Stimulated activated effector memory CD8-positive, alpha-beta T cell treated with anti-CD3 and anti-CD28 coated beads, Interleukin-12 subunit alpha, Interleukin-12 subunit beta, amount 100 ng/mL, for 72 hours (primary cell): Measurements from ENCODE around the gene CHRNB1.

Source experiments
- ATAC-seq: fragments of 150-1000 bp; cut with Tn5 transposase; 2 replicates; pipeline ENCODE4 v1.10.0; 2021
- DNase-seq, 2 donors: peaks; one replicate each; pipeline ENCODE4 v3.0.0; 2021 to 2022; ENCODE audit warnings: low spot score in 2 of 2
- H3K27ac Mint-ChIP-seq: one replicate; pipeline ENCODE4 v1.8.0; 2022; ENCODE audit warnings: mild to moderate bottlenecking, mixed read lengths
- H3K36me3 Mint-ChIP-seq: one replicate; pipeline ENCODE4 v1.8.0; 2022; ENCODE audit warnings: mild to moderate bottlenecking, mixed read lengths
- H3K4me1 Mint-ChIP-seq: one replicate; pipeline ENCODE4 v1.8.0; 2022; ENCODE audit warnings: mixed read lengths
- H3K4me3 Mint-ChIP-seq: one replicate; pipeline ENCODE4 v1.8.0; 2022; ENCODE audit warnings: mild to moderate bottlenecking, mixed read lengths
- H3K9me3 Mint-ChIP-seq: one replicate; pipeline ENCODE4 v1.8.0; 2022; ENCODE audit warnings: mixed read lengths

Gene CHRNB1

GRCh38 chr17:7425756-7426155 lies 19.1 kb upstream of the CHRNB1 start:
- no peaks in the 10 kb centered on the region for H3K4me1 Mint-ChIP-seq
- no peaks in the 10 kb centered on the region for H3K9me3 Mint-ChIP-seq
- DNase-seq (no peak), ATAC-seq (no peak)
- H3K27ac Mint-ChIP-seq = no peak overlapping the region
- no peaks in the 10 kb centered on the region for H3K36me3 Mint-ChIP-seq
- H3K4me3 Mint-ChIP-seq = no peak overlapping the region

GRCh38 chr17:7426203-7426863 lies 18.5 kb upstream of the CHRNB1 start:
- no peak for ATAC-seq
- no peaks in the 10 kb centered on the region for H3K36me3 Mint-ChIP-seq
- H3K4me1 Mint-ChIP-seq = no peaks in the 10 kb centered on the region
- H3K4me3 Mint-ChIP-seq = no peak overlapping the region
- no peak overlapping the region for H3K27ac Mint-ChIP-seq
- no peak for DNase-seq
- no peaks in the 10 kb centered on the region for H3K9me3 Mint-ChIP-seq

GRCh38 chr17:7426896-7427489 lies 17.9 kb upstream of the CHRNB1 start:
- Mint-ChIP-seq H3K27ac (no peak overlapping the region), H3K9me3 (no peaks in the 10 kb centered on the region), H3K4me1 (no peaks in the 10 kb centered on the region), H3K36me3 (no peaks in the 10 kb centered on the region), H3K4me3 (no peak overlapping the region)
- DNase-seq = no peak
- no peak for ATAC-seq

GRCh38 chr17:7427549-7427948 lies 17.3 kb upstream of the CHRNB1 start:
- DNase-seq (no peak), ATAC-seq (no peak)
- Mint-ChIP-seq H3K36me3 (no peaks in the 10 kb centered on the region), H3K9me3 (no peaks in the 10 kb centered on the region), H3K27ac (no peak overlapping the region), H3K4me3 (no peak overlapping the region), H3K4me1 (no peaks in the 10 kb centered on the region)

- Mint-ChIP-seq H3K36me3 (no peaks in the 10 kb centered on the region), H3K4me3 (no peak within 1 kb of the TSS), H3K27ac (no peak within 1 kb of the TSS)
Measured at GRCh38 chr17:7428557-7428956, 16.3 kb upstream of the CHRNB1 start, which contains the start of gene SPEM3. Gene SPEM3, plus strand, starts transcription at chr17:7428857. Its CDS starts 46 bp downstream, at chr17:7428903.

GRCh38 chr17:7429722-7430121 lies 15.1 kb upstream of the CHRNB1 start:
- ATAC-seq (no peak), DNase-seq (no peak)
- no peak overlapping the region for H3K27ac Mint-ChIP-seq
- no peaks in the 10 kb centered on the region for H3K36me3 Mint-ChIP-seq
- no peaks in the 10 kb centered on the region for H3K4me1 Mint-ChIP-seq
- no peaks in the 10 kb centered on the region for H3K9me3 Mint-ChIP-seq
- no peak overlapping the region for H3K4me3 Mint-ChIP-seq

More at GRCh38 chr17:7428557-7428956, 16.3 kb upstream of the CHRNB1 start, which contains the start of gene SPEM3:
- DNase-seq (no peak), ATAC-seq (no peak)
- no peaks in the 10 kb centered on the region for H3K9me3 Mint-ChIP-seq
- no peaks in the 10 kb centered on the region for H3K4me1 Mint-ChIP-seq

GRCh38 chr17:7431231-7431630 lies 13.6 kb upstream of the CHRNB1 start:
- Mint-ChIP-seq H3K27ac (no peak overlapping the region), H3K36me3 (peaks cover 11% of the 10 kb centered on the region), H3K4me3 (no peak overlapping the region), H3K9me3 (no peaks in the 10 kb centered on the region), H3K4me1 (peaks cover 4% of the 10 kb centered on the region)
- DNase-seq = no peak
- ATAC-seq = no peak

- Mint-ChIP-seq H3K9me3 (no peaks in the 10 kb centered on the region), H3K27ac (no peak overlapping the region), H3K4me1 (peaks cover 12% of the 10 kb centered on the region), H3K4me3 (no peak overlapping the region), H3K36me3 (peaks cover 20% of the 10 kb centered on the region)
- DNase-seq (no peak), ATAC-seq (no peak)
Measured at GRCh38 chr17:7432296-7432695, 12.6 kb upstream of the CHRNB1 start.

GRCh38 chr17:7435676-7436555 lies 8.9 kb upstream of the CHRNB1 start:
- Mint-ChIP-seq H3K9me3 (no peaks in the 10 kb centered on the region), H3K27ac (peak overlapping the region; percentile 92), H3K36me3 (peaks cover 42% of the 10 kb centered on the region), H3K4me1 (peaks cover 41% of the 10 kb centered on the region), H3K4me3 (peak overlapping the region; percentile 90)
- DNase-seq (peak; percentile 56 to 86), ATAC-seq (peak; percentile 32)

GRCh38 chr17:7436556-7437368 lies 8.1 kb upstream of the CHRNB1 start:
- Mint-ChIP-seq H3K9me3 (no peaks in the 10 kb centered on the region), H3K27ac (peak overlapping the region; percentile 92), H3K4me3 (peak overlapping the region; percentile 90), H3K4me1 (peaks cover 43% of the 10 kb centered on the region), H3K36me3 (peaks cover 42% of the 10 kb centered on the region)
- DNase-seq (peak; percentile 78 to 85), ATAC-seq (peak; percentile 83)

- H3K36me3 Mint-ChIP-seq = peaks cover 42% of the 10 kb centered on the region
- H3K4me1 Mint-ChIP-seq = peaks cover 43% of the 10 kb centered on the region
Measured at GRCh38 chr17:7437369-7437863, 7.4 kb upstream of the CHRNB1 start.

GRCh38 chr17:7437950-7438614 lies 6.8 kb upstream of the CHRNB1 start:
- H3K4me1 Mint-ChIP-seq = peaks cover 43% of the 10 kb centered on the region
- H3K9me3 Mint-ChIP-seq = no peaks in the 10 kb centered on the region
- peak overlapping the region; percentile 90 for H3K4me3 Mint-ChIP-seq
- no peak for ATAC-seq
- peak overlapping the region; percentile 79 for H3K27ac Mint-ChIP-seq
- DNase-seq = peak; percentile 22 to 60
- H3K36me3 Mint-ChIP-seq = peaks cover 42% of the 10 kb centered on the region

More at GRCh38 chr17:7437369-7437863, 7.4 kb upstream of the CHRNB1 start:
- H3K27ac Mint-ChIP-seq = no peak overlapping the region
- DNase-seq = no peak
- peak overlapping the region; percentile 90 for H3K4me3 Mint-ChIP-seq
- ATAC-seq = no peak
- no peaks in the 10 kb centered on the region for H3K9me3 Mint-ChIP-seq

GRCh38 chr17:7438656-7439460 lies 6.0 kb upstream of the CHRNB1 start:
- peaks cover 43% of the 10 kb centered on the region for H3K4me1 Mint-ChIP-seq
- peak overlapping the region; percentile 79 for H3K27ac Mint-ChIP-seq
- H3K9me3 Mint-ChIP-seq = no peaks in the 10 kb centered on the region
- peak overlapping the region; percentile 90 for H3K4me3 Mint-ChIP-seq
- peaks cover 42% of the 10 kb centered on the region for H3K36me3 Mint-ChIP-seq
- ATAC-seq = no peak
- no peak for DNase-seq
